Stimulated activated CD8-positive, alpha-beta memory T cell treated with anti-CD3 and anti-CD28 coated beads, Interleukin-15, amount 100 ng/mL, for 1 hour (primary cell): ENCODE data around the gene ADGRA1.
"Not testable (repeated sequence)": the region's sequence is repeated elsewhere in the genome, so short reads cannot be mapped to it uniquely, and the experiment has no call there.

ENCODE experiments used
- DNase-seq: peaks from one replicate; pipeline ENCODE4 v3.0.0-alpha.2; 2020; ENCODE audit warnings: low read depth

ADGRA1 gene

GRCh38 chr10:133163889-133164815, 76.4 kb downstream of the ADGRA1 start:
- DNase-seq = no peak

- DNase-seq = no peak
Observed at GRCh38 chr10:133164816-133165555, 77.3 kb downstream of the ADGRA1 start.

- no peak for DNase-seq
Observed at GRCh38 chr10:133165556-133166503, 78.1 kb downstream of the ADGRA1 start.

GRCh38 chr10:133166504-133166827, 78.7 kb downstream of the ADGRA1 start:
- no peak for DNase-seq

- no peak for DNase-seq
Observed at GRCh38 chr10:133166828-133167692, 79.3 kb downstream of the ADGRA1 start.

- DNase-seq = no peak
Observed at GRCh38 chr10:133167693-133168616, 80.2 kb downstream of the ADGRA1 start.

GRCh38 chr10:133168617-133169031, 80.9 kb downstream of the ADGRA1 start:
- DNase-seq = no peak

GRCh38 chr10:133169173-133169947, 81.6 kb downstream of the ADGRA1 start:
- no peak for DNase-seq

- no peak for DNase-seq
Observed at GRCh38 chr10:133170092-133170491, 82.4 kb downstream of the ADGRA1 start.

- DNase-seq = no peak
Observed at GRCh38 chr10:133173860-133174640, 86.3 kb downstream of the ADGRA1 start.

- DNase-seq = no peak
Observed at GRCh38 chr10:133174689-133175263, 87.1 kb downstream of the ADGRA1 start.

GRCh38 chr10:133175624-133176023, 87.9 kb downstream of the ADGRA1 start:
- DNase-seq = not testable (repeated sequence)

GRCh38 chr10:133176546-133176945, 88.8 kb downstream of the ADGRA1 start:
- no peak for DNase-seq

GRCh38 chr10:133177380-133178157, 89.8 kb downstream of the ADGRA1 start:
- DNase-seq = no peak

GRCh38 chr10:133178357-133179127, 90.8 kb downstream of the ADGRA1 start:
- no peak for DNase-seq

GRCh38 chr10:133179128-133179520, 91.4 kb downstream of the ADGRA1 start:
- DNase-seq = no peak
